SK-N-SH (cell line): ENCODE data around the gene HELT. TPM values are rescaled to one million over a fixed set of nuclear protein-coding genes. Genes with fewer than 3 reads are reported as not detected.

Experiments used
- CTCF ChIA-PET: fragments of 300-600, 350-600 bp; formaldehyde crosslinking; extraction: SDS; loops from one replicate; lab custom pipeline; 2021; lab: Yijun Ruan, JAX
- POLR2A ChIA-PET: fragments of 350-600 bp; sonication (Branson Sonifier 250); formaldehyde crosslinking; extraction: SDS; loops from one replicate; lab custom pipeline; 2020; ENCODE audit warnings: antibody characterized with exemption, inconsistent platforms; lab: Yijun Ruan, JAX
- DNase-seq: peaks from one replicate; pipeline ENCODE4 v3.0.0; 2012
- H2AFZ ChIP-seq: fragments of 200-600 bp; sonication (generic); 2 replicates; pipeline ENCODE4 v1.8.1; 2016; ENCODE audit warnings: antibody characterized with exemption, mild to moderate bottlenecking, low read depth
- H3F3A ChIP-seq: fragments of 200-600 bp; sonication (generic); replicated peaks from 2 replicates; pipeline ENCODE3; 2016; ENCODE audit warnings: antibody characterized with exemption, mild to moderate bottlenecking; ENCODE audit not compliant: insufficient read depth
- H3K27ac ChIP-seq, 2 experiments: fragments of 200-500 bp in 1 of 2; fragments of 200-600 bp in 1 of 2; sonication (Bioruptor generic) in 1 of 2; sonication (generic), shearing (Covaris generic) in 1 of 2; 2 replicates each; pipeline versions ENCODE4 v1.5.1 to v1.6.1; 2014 to 2016; ENCODE audit warnings: low read depth in 2 of 2, inconsistent platforms in 1 of 2, low read length in 1 of 2, mild to moderate bottlenecking in 1 of 2, mixed read lengths in 1 of 2
- H3K27me3 ChIP-seq: fragments of 200-600 bp; sonication (generic), shearing (Covaris generic); 2 replicates; pipeline ENCODE4 v1.6.1; 2016; ENCODE audit warnings: mixed run types; ENCODE audit not compliant: insufficient read depth
- H3K36me3 ChIP-seq, 2 experiments: fragments of 200-500 bp in 1 of 2; fragments of 200-600 bp in 1 of 2; sonication (Bioruptor generic) in 1 of 2; sonication (generic) in 1 of 2; replicated peaks in 1 of 2; 2 replicates each; pipeline versions ENCODE3 to v1.5.1; 2014 to 2016; ENCODE audit warnings: low read length in 1 of 2, mild to moderate bottlenecking in 1 of 2; ENCODE audit not compliant: insufficient read depth in 2 of 2, control insufficient read depth in 1 of 2
- H3K4me1 ChIP-seq, 2 experiments: fragments of 200-500 bp in 1 of 2; fragments of 200-600 bp in 1 of 2; sonication (Bioruptor generic) in 1 of 2; sonication (generic), shearing (Covaris generic) in 1 of 2; 2 replicates each; pipeline versions ENCODE4 v1.5.1 to v1.6.1; 2014 to 2016; ENCODE audit warnings: low read depth in 1 of 2, low read length in 1 of 2, mixed run types in 1 of 2; ENCODE audit not compliant: insufficient read depth in 2 of 2, control insufficient read depth in 1 of 2
- H3K4me2 ChIP-seq: fragments of 200-600 bp; sonication (generic), shearing (Covaris generic); 2 replicates; pipeline ENCODE4 v1.6.1; 2017; ENCODE audit warnings: mixed run types
- H3K4me3 ChIP-seq, 2 experiments: fragments of 200-500 bp in 1 of 2; fragments of 200-600 bp in 1 of 2; sonication (Bioruptor generic) in 1 of 2; sonication (generic), shearing (Covaris generic) in 1 of 2; 2 replicates each; pipeline versions ENCODE4 v1.5.1 to v1.8.1; 2014 to 2016; ENCODE audit warnings: low read depth in 2 of 2, inconsistent platforms in 1 of 2, low read length in 1 of 2, mild to moderate bottlenecking in 1 of 2, mixed read lengths in 1 of 2, moderate library complexity in 1 of 2
- H3K79me2 ChIP-seq: fragments of 200-600 bp; sonication (generic); 2 replicates; pipeline ENCODE4 v1.8.1; 2017; ENCODE audit warnings: mild to moderate bottlenecking; ENCODE audit not compliant: insufficient read depth
- H3K9ac ChIP-seq: fragments of 200-600 bp; sonication (generic); 2 replicates; pipeline ENCODE4 v1.6.1; 2017; ENCODE audit warnings: mixed run types
- H3K9me2 ChIP-seq: fragments of 200-600 bp; sonication (generic); 2 replicates; pipeline ENCODE4 v1.6.1; 2017; ENCODE audit warnings: mixed run types
- H3K9me3 ChIP-seq: fragments of 200-600 bp; sonication (generic); 2 replicates; pipeline ENCODE4 v1.6.1; 2017; ENCODE audit warnings: mixed run types, mild to moderate bottlenecking, moderate library complexity
- H4K20me1 ChIP-seq: fragments of 200-600 bp; sonication (generic); 2 replicates; pipeline ENCODE4 v1.6.1; 2017; ENCODE audit warnings: mild to moderate bottlenecking, mixed run types; ENCODE audit not compliant: insufficient read depth
- EZH2phosphoT487 ChIP-seq: fragments of 200-600 bp; sonication (generic); IDR thresholded peaks from 2 replicates; pipeline ENCODE4 v1.6.1; 2017; ENCODE audit warnings: low read depth, mixed run types, mild to moderate bottlenecking, antibody characterized with exemption, moderate library complexity, borderline replicate concordance
- FOXJ3 ChIP-seq: sonication (generic); formaldehyde crosslinking; IDR thresholded peaks from 2 replicates; pipeline ENCODE4 v1.5.1; 2020; ENCODE audit warnings: mild to moderate bottlenecking, missing genetic modification reagents
- FOXM1 ChIP-seq: IDR thresholded peaks from 2 replicates; pipeline ENCODE4 v1.4.0; 2012; ENCODE audit warnings: low read depth, mild to moderate bottlenecking
- IRF3 ChIP-seq: fragments of 150-350 bp; IDR thresholded peaks from 2 replicates; pipeline ENCODE4 v1.6.1; 2016; ENCODE audit warnings: mild to moderate bottlenecking, low read depth, low read length
- JUND ChIP-seq: IDR thresholded peaks from 2 replicates; pipeline ENCODE4 v1.4.0; 2012
- MXI1 ChIP-seq: IDR thresholded peaks from 2 replicates; pipeline ENCODE4 v1.6.1; 2012; ENCODE audit warnings: mild to moderate bottlenecking, low read depth, low read length, improper control_type of control experiment
- NFIC ChIP-seq: IDR thresholded peaks from 2 replicates; pipeline ENCODE4 v1.4.0; 2012; ENCODE audit warnings: borderline replicate concordance
- NRF1 ChIP-seq: IDR thresholded peaks from 2 replicates; pipeline ENCODE4 v1.6.1; 2012; ENCODE audit warnings: low read depth, mild to moderate bottlenecking, low read length
- PBX3 ChIP-seq: IDR thresholded peaks from 2 replicates; pipeline ENCODE4; 2012
- RFX5 ChIP-seq: IDR thresholded peaks from 2 replicates; pipeline ENCODE4 v1.6.1; 2012; ENCODE audit warnings: mild to moderate bottlenecking, improper control_type of control experiment, low read length
- RXRA ChIP-seq: IDR thresholded peaks from 2 replicates; pipeline ENCODE4 v1.4.0; 2012; ENCODE audit warnings: low read depth, mild to moderate bottlenecking, borderline replicate concordance
- SIN3A ChIP-seq: IDR thresholded peaks from 2 replicates; pipeline ENCODE4 v1.6.1; 2012; ENCODE audit warnings: low read depth, mild to moderate bottlenecking, low read length, moderate library complexity, borderline replicate concordance
- TAF1 ChIP-seq: IDR thresholded peaks from 2 replicates; pipeline ENCODE4 v1.6.1; 2012; ENCODE audit warnings: low read depth, mild to moderate bottlenecking, low read length, moderate library complexity, borderline replicate concordance
- WGBS: methylation state at CpG from one replicate; pipeline ENCODE4 v1.1.6; 2017; ENCODE audit warnings: low lambda C conversion rate; 5-methylcytosine and 5-hydroxymethylcytosine counted together
- polyA plus RNA-seq, 3 experiments: library from polyadenylated mRNA; depleted of rRNA; stranded (reverse); fragments of >200 nt; gene quantifications; 2 replicates each; pipeline ENCODE4 v1.2.3, GENCODE V29; 2012
- TF ChIP-seq, protein P1 (sequence below): IDR thresholded peaks from 2 replicates; pipeline ENCODE4 v1.4.0; 2012; ENCODE audit warnings: low read depth, borderline replicate concordance
- TF ChIP-seq, protein P2 (sequence below): fragments of 150-350 bp; IDR thresholded peaks from 2 replicates; pipeline ENCODE4 v1.6.1; 2017; ENCODE audit warnings: antibody characterized with exemption, low read length, low read depth, borderline replicate concordance

Gene HELT
- polyA plus RNA-seq, 1 of the 3 experiments (the other 2 are of a cell fraction): not detected

DNA sequence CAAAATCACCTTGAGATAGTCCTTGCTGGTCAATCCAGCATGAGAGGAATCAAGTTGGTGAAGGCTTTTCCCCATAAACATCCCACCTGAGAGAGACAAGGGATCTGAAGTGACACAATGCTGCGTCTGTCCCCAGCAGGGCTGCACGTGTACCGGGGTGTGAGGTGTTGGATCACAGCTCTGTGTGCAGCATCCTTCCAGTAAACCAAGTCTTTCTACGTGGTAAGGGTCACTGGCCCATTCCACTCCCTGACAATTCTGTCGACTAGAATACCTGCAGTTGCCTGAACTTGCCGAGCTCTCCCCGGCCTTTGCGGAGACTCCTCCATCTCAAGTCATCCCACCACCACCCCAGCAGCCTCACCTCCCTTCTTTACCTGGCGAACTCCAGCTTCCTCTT is 14.8 kb downstream of the HELT start (continued):
- TF ChIP-seq, protein P1, sequence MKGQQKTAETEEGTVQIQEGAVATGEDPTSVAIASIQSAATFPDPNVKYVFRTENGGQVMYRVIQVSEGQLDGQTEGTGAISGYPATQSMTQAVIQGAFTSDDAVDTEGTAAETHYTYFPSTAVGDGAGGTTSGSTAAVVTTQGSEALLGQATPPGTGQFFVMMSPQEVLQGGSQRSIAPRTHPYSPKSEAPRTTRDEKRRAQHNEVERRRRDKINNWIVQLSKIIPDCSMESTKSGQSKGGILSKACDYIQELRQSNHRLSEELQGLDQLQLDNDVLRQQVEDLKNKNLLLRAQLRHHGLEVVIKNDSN: no peak
- TF ChIP-seq PBX3 (no peak), FOXM1 (no peak)

DNA sequence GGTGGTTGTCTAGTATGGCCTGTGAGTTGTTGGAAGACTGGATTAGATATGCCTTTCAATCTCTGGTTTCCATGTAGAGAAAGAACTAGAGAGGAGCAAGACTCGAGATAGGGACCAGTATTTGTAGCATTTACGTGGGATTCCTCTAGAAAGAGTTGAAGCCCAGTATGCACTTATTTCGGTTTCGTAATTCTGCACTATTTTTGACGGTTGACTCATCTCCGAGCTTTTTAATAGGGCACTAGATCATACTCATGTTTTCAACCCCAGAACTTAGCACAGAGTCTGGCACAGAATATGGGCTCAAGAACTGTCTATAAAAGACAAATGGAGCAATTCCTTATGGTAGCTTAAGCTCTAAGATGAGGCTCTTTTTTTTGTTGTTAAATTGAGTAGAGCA is 15.7 kb downstream of the HELT start:
- Histone ChIP-seq H3K4me1 (no peaks in the 10 kb centered on the region), H3K9me2 (no peaks in the 10 kb centered on the region), H3K27ac (no peak overlapping the region), H3F3A (no peaks in the 10 kb centered on the region), H2AFZ (no peak overlapping the region), H3K9me3 (no peaks in the 10 kb centered on the region), H3K27me3 (peaks cover 7% of the 10 kb centered on the region; the same call in 1 of the 2 replicates), H4K20me1 (no peaks in the 10 kb centered on the region), H3K4me2 (no peak overlapping the region), H3K4me3 (no peak overlapping the region), H3K79me2 (no peaks in the 10 kb centered on the region), H3K36me3 (no peaks in the 10 kb centered on the region), H3K9ac (no peak overlapping the region)
- DNase-seq: no peak
- ChIA-PET CTCF (interaction anchor here (1.3 to 3.9 kb wide), 2 partner anchors 19 to 62 kb away, joined by 3 to 19 read pairs; no protein-coding TSS in a partner anchor), POLR2A (no interaction called here)
- TF ChIP-seq IRF3 (no peak), TAF1 (no peak), PBX3 (no peak), MXI1 (no peak), FOXJ3 (CRISPR knock-in tag) (no peak), NRF1 (no peak), NFIC (no peak), RXRA (no peak), RFX5 (no peak), EZH2phosphoT487 (no peak), JUND (no peak), SIN3A (no peak)
- TF ChIP-seq, protein P2, sequence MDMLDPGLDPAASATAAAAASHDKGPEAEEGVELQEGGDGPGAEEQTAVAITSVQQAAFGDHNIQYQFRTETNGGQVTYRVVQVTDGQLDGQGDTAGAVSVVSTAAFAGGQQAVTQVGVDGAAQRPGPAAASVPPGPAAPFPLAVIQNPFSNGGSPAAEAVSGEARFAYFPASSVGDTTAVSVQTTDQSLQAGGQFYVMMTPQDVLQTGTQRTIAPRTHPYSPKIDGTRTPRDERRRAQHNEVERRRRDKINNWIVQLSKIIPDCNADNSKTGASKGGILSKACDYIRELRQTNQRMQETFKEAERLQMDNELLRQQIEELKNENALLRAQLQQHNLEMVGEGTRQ: no peak
- WGBS: 69% methylated on average over 6 of the region's 6 CpGs
